Stimulated activated CD8-positive, alpha-beta memory T cell treated with anti-CD3 and anti-CD28 coated beads, Interleukin-7, amount 100 ng/mL, for 24 hours (primary cell): ENCODE measurements around the gene EIF3I.
A peak's percentile ranks its signal among the peaks of the same experiment; 100 is the strongest.
"Not testable (repeated sequence)": the region's sequence is repeated elsewhere in the genome, so short reads cannot be mapped to it uniquely, and the experiment has no call there.

Experiments used
- DNase-seq: peaks from one replicate; pipeline ENCODE4 v3.0.0-alpha.2; 2020; ENCODE audit warnings: low read depth

The EIF3I gene

DNA sequence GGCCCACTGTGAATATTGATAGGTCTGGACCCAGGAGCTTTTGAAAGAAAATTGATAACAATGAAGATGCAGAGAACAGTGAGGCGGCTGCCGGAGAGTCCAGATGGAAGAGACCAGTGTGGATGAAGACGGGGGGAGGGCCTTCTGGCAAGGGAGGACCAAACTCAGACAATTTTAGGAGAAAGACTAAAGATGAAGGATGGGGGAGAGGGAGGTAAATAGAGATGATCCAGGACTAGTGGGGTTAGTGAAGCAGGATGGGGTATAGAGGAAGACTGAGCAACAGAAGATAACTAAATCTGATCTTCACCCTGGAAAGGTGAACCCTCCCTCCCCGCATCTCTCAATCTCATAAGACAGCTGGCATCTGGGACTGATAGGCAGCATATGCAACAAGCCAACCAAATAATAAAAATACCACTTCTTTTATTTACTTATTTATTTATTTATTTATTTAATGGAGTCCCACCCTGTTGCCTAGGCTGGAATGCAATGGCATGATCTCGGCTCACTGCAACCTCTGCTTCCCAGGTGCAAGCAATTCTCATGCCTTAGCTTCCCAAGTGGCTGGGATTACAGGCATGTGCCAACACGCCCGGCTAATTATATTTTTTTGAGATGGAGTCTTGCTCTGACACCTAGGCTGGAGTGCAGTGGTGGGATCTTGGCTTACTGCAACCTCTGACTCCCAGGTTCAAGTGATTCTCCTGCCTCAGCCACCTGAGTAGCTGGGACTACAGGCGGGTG, 10.5 kb downstream of the EIF3I start:
- no peak for DNase-seq

DNA sequence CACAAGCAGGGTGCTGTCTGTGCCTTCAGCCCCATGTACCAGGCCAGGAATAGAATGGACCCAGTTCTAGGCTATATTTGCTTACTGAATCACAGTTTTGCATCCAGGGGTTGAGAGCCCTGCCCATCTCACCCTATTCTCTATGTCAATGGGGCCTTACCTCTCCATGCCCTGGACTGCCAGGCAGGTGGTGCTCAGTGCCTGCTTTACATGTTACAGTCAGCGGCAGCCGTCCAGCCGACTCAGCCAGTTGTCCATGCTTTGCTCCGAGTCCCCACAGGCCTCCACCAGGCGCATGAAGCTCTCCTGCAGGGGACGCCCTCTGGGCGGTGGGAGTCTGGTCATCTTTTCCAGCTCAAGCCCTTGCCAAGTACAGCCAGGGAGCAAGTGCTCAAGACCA, 12.6 kb downstream of the EIF3I start:
- no peak for DNase-seq

DNA sequence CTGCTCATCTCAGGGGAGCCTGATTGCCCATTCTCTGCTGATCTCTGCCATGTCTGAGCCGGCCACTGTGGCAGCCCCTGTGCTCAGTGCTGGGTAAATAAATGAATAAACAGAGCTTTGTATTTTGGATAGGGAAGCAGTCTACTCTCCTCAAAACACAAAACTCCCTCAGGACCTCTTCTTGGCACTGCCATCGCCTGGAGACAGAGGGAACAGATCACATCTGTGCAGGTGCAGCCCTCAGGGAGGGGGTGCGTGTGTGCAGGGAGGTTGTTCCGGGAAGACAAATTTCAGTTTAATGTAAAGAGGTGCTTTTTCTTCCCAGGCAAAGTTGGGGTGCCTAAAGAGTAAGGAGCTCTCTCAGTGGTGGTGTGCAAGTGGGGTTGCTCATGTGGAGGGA, 17.1 kb downstream of the EIF3I start:
- no peak for DNase-seq

DNA sequence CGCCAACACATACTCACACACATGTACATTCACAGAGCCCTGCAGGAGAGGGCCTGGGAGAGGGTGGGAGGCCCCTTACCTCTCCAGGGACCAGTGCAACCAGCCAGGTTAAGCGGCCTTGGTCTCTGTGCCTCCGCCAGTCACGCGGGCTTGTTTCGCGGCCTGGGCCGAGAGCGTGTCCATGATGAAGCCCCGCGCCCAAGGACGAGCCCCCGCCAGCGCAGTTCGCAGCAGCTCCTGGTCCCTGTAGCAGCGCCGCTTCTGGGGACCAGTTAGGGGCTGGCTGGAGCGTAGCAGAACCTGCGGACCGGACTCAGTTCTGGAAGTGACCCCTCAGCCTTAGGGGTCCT, 17.6 kb downstream of the EIF3I start:
- no peak for DNase-seq

DNA sequence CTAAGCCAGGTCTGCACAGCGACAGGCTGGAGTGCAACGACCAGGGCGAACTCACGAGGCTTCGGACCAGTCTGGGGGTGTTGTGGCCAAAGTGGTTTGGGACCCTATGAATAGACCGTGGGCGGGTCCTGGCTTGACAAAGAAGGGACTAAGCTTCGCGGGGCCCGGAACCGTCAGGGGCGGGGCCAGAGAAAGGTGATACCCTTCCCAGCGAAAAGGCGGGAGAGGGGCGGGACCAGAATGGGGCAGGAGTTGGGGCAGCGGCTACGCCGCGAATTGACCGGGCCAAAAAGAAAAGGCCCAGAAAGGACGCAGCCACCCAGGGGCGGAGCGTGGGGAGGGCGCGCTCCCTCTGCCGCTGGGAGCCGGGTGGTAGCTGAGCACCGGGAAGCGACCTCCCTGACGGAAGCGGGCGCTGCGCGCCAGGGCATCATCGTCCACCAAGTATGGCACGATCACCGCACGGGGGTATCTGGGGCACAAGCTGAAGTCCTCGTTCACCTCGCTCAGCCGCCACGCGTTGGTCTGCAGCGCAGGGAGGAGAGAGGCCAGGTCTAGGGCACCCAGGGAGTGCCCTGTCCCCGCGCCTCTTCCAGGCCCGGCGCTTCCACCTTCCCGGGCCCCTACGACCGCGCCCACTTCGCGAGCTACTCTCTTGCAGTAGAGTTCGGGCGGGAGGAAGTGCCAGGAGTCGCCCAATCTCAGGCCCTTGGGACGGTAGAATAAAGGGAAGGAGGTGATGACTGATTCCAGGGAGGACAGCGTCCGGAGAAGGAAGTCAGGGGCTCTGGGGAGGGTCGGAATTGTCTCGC, 18.1 kb downstream of the EIF3I start:
- no peak for DNase-seq

DNA sequence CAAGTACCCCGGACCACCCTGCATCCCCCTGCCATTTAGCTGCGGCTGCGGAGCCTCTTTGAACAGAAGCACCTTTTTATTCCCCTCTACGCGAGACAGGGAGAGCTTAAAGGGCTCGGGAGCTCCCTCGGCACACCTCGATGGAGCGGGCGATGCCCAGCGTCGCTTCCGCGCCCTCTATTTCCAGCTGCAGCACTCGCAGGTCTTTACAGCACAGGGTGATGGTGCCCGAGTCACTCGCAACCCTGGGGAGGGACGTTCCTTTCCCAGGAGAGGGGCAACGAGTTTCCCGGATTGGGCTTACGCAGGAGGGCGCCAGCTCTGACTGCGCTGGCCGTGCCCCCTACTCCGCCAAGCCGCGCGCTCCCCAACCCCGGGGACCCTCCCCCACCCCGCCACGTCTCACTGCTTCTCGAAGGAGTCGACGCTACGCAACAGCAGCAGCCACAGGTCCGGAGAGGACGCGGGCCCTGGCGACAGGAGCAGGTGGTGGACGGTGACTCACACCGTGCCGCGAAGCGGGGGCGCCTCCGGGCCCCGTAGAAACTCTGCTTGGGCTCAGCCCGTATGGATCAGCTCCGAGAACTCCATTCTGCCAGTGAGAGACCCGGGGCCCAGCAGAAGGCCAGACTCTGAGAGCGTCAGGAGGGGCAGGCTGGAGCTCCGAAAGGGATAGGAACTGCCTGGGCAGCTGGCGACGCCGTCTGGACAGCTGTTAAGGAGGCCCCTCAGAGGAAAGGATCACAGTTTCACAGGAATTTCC, 19.0 kb downstream of the EIF3I start:
- no peak for DNase-seq

DNA sequence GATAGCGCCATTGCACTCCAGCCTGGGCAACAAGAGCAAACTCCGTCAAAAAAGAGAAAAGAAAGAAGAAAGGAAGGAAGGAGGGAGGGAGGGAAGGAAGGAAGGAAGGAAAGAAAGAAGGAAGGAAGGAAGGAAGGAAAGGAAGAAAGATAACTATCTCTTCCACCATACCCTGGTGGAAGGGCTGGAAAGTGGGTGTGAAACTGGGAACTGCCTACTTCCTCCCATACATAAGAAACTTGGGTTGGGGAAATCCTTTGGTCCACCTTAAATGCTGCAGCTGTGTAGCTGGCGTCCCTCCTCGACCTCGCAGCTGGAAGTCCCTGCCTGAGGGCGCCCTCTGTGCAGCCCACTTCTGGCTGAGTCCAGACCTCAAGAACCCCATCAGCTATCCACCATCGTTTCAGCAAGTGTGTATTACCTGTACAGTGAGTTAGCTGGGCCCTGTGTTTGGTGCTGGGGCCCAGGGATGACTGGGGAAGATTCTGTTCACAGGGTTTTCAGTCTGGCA, 20.2 kb downstream of the EIF3I start:
- no peak for DNase-seq

DNA sequence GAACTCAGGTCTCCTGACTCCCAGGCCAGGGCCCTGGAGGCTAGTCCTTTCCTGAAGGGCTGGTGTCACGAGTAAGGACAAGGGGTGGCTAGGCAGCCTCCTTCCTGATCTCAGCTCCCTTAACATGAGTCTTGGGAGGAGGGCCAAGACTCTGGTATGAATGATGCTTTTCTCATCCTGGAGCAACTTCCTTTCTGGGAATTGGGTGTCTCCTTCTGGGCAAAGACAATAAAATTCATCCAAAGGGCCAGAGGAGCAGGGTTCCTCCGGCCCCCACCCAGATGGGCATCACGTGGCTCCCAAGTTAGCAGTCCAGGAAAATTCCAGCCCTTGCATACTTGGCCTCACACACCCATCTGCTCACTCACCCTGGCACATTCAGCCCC, 24.7 kb downstream of the EIF3I start, which contains the start of gene FAM167B:
Gene FAM167B (plus strand): TSS at position 335 of the 386 bp plus-strand sequence. CDS start 200 bp downstream, outside the sequence.
- DNase-seq: no peak

DNA sequence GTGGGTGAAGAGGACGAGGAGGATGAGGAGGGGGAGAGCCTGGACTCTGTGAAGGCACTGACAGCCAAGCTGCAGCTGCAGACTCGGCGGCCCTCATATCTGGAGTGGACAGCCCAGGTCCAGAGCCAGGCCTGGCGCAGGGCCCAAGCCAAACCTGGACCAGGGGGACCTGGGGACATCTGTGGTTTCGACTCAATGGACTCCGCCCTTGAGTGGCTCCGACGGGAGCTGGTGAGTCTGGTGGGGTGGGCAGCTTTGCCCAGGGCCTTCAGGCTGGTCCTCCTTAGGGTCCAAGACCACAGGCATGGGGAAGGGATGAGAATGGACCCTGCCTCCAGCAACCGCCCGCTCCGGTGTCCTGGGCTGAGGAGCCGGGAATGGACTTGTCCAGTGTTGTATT, 25.2 kb downstream of the EIF3I start:
- no peak for DNase-seq

DNA sequence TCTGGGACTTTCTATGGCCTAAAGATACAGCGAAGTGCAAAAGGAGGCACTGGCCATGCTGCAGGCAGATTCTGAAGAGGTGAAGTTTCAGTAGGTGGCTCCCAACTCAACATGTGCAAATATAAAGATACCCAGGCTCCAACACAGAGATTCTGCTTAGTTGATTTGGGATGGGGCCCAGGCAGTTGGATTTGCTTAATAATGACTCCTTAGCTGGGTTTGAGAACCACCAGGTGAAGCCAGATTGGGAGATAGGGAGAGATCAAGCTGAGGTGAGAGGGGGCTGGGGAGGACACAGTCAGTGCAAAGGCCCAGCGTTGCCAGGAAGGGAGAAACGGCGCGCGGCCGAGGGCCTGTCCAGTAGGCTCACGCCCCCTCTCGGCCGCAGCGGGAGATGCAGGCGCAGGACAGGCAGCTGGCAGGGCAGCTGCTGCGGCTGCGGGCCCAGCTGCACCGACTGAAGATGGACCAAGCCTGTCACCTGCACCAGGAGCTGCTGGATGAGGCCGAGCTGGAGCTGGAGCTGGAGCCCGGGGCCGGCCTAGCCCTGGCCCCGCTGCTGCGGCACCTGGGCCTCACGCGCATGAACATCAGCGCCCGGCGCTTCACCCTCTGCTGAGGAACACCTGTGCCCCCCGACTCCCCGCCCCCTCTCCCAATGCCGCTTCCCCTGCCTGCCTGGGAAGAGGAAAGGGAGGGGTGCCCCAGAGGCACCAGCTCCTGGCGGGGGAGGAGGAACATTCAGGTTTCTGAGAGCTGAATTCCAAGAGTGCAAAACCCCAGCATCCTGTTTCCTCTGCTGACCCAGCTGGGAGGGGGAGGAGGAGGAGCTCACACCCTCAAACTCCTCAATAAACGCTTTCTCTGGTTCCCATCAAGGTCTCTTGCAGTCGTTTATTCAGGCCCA, 26.0 kb downstream of the EIF3I start:
- DNase-seq: peak; percentile 67

DNA sequence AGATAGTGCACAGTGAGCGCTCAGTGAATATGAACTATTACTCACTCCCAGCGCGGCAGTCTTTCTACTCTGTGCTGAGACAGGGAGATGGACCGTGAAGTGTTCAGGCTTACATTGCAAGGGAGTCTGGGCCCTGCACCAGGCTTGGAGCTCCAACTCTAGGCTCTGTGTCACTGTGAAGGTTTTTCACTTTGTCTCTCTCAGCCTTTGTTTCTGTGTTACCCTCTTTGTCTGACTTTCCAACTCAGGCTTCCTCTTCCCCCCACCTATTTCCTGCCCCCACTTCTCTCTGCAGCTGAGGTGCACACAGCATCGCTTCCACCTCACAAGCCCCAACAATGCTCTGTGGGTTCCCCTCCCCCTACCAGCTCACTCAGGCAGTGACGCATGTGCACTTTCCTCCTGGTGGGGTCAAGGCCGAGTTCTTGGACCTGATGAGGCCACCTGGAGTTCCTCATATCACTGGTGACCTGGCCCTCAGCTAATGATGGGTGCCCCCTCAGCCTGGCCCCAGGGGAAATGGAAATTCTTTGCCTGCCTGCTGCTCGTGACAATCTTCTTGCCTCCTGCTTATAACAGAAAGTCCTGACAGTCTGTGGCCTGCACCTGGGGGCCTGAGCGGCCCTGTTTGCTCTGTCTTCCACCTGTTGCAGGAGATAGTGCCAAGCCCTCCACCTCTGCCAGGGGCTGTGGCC, 27.8 kb downstream of the EIF3I start:
- peak; percentile 57 for DNase-seq

DNA sequence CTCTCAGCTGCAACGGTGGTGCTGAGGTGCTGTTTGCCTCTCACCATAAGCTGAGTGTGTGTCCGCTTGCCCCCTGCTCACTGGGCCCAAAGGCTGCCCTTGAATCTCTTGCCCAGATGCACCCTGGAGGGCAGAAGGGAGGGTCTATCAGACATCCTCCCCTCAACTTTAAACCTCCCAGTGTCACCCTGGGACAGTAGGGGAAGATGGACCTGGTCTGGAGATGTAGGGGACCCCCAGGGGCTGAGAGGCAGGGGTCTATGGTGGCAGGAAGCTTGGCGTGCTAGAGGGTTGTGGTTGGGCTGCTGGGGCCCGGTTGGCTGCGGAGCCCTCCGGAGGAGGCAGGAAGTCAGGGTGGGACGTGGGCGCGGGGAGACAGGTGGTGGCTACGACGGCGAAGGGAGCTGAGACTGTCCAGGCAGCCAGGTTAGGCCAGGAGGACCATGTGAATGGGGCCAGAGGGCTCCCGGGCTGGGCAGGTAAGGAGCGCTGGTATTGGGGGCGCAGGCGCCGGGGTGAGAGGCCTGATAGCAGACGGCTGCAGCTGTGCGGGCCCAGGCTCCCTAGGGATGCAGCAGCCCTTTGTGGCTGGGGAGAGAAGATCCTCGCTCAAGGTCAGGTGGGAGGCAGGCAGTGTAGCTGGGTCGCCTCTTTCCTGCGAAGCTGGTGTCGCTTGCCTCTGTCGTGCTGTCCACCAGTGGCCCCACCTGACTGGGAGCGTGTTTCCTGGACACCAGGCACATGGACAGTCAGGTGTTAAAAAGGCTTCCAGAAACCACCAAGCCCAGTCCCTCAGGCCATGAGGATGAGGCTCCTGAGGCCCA, 28.9 kb downstream of the EIF3I start, which contains the start of gene LCK:
Gene LCK (plus strand): TSS at position 373 of the 824 bp plus-strand sequence. CDS start 23,065 bp downstream, outside the sequence.
- peak; percentile 49 for DNase-seq

DNA sequence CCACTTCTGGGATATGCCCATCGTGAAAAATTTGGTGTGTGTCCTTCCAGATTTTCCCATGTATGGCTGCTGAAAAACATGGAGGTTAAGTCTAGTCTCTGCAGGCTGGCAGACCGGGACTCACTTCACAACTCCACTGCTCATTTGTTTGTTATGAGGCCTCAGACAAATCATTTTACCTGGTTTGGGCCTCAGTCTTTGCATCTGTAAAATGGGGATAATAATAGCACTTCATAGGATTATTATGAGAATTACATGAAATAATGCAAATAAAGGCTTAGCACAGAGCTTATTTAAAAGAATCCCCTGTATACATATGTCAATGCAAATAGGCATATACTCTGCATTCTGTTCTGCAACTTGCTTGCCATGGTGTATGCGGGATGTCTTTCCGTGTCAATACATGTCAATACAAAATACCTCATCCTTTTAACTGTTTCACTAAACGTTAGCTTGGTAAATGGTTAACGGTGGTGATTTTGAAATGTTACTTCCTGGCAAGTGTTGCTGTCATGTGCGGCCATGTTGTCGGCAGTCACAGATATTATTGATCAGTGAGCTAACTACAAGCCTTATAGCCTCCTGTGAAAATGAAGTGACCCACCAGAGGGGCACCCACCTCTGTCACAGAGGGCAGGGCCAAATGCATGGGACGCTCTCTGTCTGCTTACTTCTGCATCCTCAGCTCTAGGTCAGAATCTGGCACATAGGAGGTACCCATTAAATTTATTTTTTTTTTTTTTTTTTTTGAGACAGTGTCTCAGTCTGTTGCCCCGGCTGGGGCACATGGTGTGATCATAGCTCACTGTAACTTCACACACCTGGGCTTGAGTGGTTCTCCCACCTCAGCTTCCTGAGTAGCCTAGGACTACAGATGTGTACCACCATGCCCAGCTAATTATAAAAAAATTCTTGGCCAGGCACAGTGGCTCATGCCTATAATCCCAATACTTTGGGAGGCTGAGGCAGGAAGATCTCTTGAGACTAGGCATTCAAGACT, 33.2 kb downstream of the EIF3I start:
- no peak for DNase-seq

DNA sequence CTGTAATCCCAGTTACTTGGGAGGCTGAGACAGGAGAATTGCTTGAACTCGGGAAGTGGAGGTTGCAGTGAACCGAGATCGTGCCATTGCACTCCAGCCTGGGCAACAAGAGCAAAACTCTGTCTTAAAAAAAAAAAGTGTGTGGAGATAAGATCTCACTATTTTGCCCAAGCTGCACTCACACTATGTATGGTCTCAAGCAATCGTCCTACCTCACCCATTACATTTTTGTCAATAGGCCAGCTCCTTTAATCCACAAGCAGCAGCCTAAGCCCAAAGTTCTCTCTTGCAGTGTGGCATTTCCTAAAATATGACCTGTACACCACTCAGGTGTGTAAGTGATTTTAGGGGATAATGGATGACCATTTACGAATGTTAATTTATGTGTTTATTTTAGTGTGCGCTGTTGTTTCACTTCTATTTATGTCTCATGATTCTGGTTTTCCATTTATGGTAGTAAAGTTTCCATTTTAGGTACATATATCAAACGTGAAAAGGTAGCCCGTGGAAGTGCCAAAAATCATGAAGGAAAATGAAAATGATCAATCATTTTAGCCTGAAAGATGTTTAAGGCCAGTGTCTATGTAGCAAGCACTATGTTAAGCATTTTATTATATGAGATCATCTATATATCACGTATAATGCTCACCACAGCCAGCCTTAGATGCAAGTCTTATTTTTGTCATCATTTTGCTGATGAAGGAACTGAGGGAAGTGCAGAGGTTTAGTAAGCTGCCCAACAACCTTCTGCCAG, 34.4 kb downstream of the EIF3I start:
- DNase-seq: no peak

DNA sequence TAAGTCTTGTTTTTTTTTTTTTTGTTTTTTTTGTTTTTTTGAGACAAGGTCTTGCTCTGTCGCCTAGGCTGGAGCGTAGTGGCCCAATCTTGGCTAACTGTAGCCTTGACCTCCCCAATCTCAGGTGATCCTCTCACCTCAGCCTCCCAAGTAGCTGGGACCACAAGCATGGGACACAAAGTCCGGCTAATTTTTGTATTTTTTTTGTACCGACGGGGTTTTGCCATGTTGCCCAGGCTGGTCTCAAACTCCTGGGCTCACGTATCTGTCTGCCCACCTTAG, 35.0 kb downstream of the EIF3I start:
- DNase-seq: no peak

DNA sequence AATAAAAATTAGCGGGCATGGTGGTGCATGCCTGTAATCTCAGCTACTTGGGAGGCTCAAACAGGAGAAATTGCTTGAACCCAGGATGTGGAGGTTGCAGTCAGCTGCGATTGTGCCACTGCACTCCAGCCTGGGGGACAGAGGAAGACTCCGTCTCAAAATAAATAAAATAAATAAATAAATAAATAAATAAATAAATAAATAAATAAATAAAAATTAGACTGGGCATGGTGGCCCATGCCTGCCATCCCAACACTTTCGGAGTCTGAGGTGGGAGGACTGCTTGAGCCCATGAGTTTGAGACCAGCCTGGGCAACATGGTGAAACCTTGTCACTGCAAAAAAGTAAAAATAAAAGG, 41.0 kb downstream of the EIF3I start:
- not testable (repeated sequence) for DNase-seq

DNA sequence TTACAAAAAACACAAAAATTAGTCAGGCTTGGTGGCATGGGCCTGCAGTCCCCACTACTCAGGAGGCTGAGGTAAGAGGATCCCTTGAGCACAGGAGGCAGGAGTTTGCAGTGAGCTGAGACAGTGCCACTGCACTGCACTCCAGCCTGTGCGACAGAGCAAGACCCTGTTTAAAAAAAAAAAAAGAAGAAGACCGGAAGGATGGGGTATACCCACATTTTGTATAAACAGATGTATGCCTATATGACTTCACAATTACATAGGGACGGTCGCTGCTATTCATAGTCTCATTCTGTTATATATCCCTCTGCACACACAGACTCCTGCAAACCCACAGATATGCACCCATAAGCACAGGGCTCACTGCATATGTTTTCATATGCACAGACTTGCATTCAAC, 41.5 kb downstream of the EIF3I start:
- DNase-seq: no peak

DNA sequence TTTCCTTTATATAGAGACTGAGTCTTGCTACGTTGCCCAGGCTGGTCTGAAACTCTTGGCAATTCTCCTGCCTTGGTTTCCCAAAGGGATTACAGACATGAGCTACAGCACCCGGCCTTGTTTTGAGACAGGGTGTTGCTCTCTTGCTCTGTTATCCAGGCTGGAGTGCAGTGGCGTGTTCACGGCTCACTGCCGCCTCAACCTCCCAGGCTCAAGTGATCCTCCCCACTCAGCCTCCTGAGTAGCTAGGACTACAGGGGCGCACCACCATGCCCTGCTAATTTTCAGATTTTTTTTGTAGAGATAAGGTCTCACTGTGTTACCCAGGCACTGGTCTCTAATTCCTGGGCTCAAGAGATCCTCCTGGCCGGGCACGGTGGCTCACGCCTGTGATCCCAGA, 43.6 kb downstream of the EIF3I start:
- DNase-seq: no peak
